GM21381 (cell line): Measurements from ENCODE around the gene TMC8.
"Not testable (repeated sequence)": the region's sequence is repeated elsewhere in the genome, so short reads cannot be mapped to it uniquely, and the experiment has no call there.

Experiments
- ATAC-seq: cut with Tn5 transposase; IDR thresholded peaks from one replicate; pipeline ENCODE4 v1.9.1; 2021; ENCODE audit warnings: mild to moderate bottlenecking, moderate library complexity; ENCODE audit not compliant: unreplicated experiment

Gene TMC8

DNA sequence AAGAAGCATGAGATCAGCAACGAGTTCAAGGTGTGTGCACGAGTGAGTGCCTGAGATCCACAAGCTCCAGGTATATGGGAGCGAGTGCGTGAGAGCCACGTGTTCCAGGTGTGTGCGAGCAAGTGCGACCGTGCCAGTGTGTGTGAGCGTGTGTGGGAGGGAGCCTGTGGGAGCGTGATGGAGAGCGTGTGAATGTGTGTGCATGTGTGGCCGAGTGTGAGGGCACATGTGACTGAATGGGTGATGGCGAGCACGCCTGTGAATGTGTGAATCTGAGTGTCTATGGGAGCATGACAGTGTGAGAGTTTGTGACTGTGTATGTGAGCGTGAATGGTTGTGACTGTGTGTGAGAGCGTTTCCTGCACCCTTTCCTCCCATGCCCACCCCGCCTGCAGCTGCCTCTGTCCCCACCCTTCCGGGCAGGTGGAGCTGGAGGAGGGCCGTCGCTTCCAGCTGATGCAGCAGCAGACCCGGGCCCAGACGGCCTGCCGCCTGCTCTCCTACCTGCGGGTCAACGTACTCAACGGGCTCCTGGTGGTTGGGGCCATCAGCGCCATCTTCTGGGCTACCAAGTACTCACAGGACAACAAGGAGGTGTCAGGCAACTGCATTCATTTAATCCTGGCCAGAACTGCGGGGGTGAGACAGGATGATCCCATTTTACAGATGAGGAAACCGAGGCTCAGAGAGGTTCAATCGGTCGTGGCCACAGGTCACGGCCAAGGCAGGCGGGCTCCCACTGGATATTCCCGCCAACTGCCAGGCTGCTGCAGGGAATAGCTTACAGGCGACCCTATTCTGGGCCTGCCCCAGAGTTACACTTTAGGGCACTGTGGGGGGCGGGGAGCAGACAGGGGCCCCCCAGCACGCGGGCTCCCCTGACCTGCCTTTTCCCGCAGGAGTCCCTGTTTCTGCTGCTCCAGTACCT is 3.7 kb downstream of the TMC8 start:
- no peak for ATAC-seq

DNA sequence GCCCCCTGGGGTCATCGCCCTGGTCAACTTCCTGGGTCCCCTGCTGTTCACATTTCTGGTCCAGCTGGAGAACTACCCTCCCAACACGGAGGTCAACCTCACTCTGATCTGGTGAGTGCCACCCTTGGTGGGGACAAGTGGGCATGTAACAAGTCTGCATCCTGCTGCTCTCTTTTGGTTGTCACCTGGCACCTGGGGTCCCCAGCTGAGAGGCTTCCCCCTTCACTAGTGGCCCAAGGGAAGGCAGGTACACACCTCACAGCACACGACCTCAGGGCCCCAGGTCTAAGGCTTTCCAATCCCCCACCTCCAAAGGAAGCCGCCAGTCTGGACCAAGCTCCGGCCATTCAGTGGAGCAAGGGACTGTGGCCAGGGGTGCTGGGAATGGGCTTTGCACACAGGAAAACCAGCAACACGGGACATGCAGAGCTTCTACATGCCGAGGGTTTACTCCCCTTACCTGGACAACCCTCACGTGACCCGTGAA is 4.4 kb downstream of the TMC8 start:
- ATAC-seq, result no peak

GRCh38 chr17:78135858-78136500 is 5.4 kb downstream of the TMC8 start:
- no peak for ATAC-seq

DNA sequence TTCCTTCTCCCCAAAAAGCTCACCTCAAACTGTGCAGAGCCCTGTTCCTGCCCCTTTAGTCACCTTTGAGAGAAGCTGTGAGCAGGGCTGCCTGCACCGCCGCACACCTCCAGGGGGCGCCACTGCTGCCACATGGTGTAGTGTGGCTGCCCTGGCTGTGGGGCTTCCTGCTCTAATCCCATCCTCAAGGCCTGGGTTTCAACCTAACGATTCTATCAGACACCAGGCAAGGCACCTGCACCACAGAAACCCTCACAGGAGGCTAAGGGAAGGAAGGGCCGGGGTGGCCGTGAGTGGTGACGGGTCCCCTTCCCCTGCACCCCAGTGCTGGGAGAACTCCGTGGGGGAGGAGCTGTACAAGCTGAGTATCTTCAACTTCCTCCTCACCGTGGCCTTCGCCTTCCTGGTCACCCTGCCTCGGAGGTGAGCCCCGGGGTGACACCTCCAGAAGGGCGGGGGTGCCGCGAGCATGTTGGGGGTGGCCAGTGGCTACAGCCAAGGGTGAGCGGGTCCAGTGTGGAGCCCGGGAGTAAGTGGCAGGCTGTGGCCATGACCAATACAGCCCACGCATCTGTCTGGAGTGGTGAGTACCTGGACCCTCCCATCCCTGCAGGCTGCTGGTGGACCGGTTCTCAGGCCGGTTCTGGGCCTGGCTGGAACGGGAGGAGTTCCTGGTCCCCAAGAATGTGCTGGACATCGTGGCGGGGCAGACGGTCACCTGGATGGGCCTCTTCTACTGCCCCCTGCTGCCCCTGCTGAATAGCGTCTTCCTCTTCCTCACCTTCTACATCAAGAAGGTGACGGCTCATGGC is 7.0 kb downstream of the TMC8 start:
- no peak for ATAC-seq

DNA sequence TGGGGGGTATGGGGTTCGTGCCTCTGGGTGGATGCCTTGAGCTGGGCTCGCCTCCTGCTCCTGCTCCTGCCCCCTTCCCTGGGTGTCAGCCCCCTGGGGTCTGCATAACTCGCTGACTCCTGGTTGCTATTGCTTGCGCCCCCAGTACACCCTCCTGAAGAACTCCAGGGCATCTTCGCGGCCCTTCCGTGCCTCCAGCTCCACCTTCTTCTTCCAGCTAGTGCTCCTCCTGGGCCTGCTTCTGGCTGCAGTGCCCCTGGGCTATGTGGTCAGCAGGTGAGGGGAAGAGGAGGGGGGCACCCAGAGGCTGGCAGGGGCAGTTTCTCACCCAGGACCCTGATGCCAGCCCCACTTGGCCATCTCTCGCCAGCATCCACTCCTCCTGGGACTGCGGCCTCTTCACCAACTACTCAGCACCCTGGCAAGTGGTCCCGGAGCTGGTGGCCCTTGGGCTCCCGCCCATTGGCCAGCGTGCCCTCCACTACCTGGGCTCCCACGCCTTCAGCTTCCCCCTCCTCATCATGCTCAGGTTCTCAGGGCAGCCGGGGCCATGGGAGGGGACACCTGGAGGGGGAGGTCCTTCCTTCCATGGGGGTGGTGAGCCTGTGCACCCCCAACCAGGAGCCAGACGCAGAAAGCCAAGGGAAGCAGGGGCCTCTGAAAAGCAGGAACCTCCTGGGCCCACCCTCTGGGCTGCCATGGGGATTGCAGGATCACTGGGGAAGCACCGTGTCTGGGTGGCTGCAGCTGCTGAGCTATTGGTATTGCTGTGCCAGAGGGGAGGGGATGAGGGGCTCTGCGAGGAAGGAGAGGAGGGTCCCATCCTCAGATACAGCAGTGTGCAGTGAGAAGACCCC is 7.9 kb downstream of the TMC8 start:
- ATAC-seq, result no peak

DNA sequence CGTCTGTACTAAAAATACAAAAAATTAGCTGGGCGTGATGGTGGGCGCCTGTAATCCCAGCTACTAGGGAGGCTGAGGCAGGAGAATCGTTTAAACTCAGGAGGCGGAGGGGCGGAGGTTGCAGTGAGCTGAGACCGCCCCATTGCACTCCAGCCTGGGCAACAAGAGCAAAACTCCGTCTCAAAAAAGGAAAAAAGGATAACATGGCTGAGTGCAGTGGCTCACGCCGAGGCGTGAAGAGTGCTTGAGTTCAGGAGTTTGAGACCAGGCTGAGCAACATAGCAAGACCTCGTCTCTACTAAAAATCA is 9.2 kb downstream of the TMC8 start:
- not testable (repeated sequence) for ATAC-seq

DNA sequence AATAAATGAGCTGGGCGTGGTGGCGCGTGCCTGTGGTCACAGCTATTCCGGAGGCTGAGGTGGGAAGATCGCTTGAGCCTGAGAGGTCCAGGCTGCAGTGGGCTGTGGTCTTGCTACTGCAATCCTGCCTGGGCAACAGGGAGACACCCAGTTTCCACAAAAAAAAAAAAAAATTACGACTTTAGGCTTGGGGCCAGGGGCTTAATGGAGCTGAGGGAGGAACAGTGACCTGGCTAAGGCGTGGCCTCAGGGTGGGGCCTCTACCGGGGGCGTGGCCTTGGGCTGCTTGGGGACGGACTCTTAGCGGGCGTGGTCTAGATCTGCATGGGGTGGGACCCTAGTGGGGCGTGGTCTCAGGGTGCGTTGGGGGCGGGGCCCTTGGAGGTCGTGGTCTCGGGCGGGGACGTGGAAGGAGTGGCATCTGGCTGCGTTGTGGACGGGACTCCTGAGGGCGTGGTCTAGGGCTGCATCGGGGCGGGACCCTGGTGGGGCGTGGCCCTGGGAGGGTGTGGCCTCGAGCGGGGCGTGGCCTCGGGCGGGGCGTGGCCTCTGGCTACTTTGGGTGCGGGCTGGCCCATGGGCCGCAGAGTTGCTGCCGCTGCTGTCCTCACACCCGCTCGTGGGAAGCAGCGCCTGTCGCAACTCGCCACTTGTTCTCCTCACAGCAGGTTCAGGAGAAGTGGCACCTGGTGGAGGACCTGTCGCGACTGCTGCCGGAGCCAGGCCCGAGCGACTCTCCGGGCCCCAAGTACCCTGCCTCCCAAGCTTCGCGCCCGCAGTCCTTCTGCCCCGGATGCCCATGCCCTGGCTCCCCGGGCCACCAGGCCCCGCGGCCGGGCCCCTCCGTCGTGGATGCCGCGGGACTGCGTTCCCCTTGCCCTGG is 9.8 kb downstream of the TMC8 start:
- ATAC-seq, result peak; percentile 75

DNA sequence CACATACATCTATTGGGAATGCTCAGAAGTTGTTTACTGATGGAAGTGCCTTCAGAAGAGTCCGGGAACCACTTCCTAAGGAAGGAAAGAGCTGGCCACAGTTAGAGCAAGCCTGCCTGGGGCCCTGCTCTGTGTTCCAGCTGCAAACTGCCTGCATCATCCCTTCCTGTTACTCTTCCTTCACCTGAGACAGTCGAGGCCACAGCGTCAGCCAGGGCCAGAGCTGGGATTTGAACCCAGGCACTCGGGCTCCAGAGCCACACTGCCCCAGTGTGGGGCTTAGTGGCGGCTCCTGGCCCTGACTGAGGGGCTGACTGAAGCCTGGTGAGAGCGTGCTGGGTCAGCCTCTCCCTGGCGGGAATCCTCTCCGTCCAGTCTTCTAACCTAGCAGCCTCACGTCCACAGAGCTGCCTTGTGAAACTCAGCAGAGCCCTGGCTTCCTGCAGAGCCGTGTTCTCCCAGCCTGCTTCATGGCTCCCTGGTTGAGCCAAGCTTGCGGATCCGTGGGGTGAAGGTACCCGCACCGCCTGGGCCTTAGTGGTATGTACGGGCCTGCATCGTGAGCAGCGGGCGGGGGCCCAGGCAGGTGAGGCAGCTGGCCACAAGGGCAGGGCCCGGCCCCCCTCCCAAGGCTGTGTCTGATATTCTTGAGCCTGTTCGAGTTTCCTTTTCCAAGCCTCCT is 11.0 kb downstream of the TMC8 start:
- ATAC-seq, result no peak

DNA sequence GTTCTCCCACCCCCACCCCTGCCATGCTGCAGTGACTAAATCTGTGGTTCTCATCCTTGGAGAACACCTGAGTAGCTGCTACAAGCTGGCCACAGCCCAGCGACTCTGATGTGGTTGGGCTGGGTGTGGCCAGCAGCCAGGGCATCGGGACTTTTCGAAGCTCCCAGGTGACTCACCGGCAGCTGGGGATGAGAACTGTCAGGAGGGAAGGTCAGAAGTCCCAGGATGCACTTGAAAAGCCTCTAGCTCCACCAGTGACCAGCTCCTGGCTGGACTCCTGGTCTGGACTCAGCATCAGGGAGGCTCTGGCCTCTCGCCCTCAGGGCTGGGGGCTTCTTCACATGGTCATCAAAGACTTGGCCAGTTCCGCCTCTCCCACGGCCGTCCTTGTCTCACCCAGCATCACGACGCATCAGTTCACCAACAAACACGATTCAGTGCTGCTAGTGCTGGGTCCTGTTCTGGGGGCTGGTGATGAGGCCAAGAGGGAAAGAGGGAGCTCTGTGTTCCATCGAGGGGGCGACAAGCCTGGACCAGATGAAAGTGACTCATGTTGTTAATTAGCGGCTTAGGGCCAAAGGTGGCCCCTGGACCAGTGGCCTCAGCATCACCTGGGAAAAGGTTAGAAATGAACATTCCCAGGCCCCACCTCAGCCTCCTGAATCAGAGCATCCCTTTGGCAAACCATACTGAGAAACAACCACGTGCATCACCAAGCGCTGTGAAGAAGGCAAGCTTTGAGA is 11.7 kb downstream of the TMC8 start:
- ATAC-seq, result no peak

- no peak for ATAC-seq
These were observed 12.9 kb downstream of the TMC8 start for GRCh38 chr17:78143214-78144146.

DNA sequence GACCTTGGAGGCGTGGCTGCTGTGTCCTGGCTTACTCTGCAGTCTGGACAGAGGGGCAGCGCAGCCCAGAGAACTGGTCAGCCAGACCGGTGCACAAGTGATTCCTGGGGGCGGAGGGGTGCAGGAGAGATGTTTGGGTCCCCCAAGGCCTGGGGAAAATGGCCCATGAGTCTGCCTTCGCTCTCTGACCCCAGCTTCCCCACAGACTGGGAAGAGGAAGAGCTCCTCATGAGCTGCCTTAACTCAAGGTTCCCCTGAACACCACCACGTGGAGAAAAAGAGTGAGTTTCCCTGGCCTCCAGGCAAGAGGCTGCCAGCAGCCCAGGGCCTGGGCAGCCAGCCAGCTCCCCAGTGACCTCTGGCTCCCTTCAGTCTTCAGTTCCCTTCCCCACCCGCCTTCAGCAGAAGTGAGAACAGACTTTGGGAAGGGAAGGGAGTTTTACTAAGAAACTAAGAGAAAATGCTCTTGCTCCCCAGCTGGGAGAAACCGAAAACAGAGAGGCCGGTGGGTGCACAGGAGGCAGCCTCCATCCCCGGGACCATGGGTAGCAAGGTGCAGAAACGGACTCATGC is 13.7 kb downstream of the TMC8 start:
- ATAC-seq, result no peak

- no peak for ATAC-seq
These were observed 14.4 kb downstream of the TMC8 start for GRCh38 chr17:78144736-78145641.

GRCh38 chr17:78146471-78146869 is 15.9 kb downstream of the TMC8 start:
- ATAC-seq, result no peak

GRCh38 chr17:78146881-78147280 is 16.3 kb downstream of the TMC8 start:
- no peak for ATAC-seq

DNA sequence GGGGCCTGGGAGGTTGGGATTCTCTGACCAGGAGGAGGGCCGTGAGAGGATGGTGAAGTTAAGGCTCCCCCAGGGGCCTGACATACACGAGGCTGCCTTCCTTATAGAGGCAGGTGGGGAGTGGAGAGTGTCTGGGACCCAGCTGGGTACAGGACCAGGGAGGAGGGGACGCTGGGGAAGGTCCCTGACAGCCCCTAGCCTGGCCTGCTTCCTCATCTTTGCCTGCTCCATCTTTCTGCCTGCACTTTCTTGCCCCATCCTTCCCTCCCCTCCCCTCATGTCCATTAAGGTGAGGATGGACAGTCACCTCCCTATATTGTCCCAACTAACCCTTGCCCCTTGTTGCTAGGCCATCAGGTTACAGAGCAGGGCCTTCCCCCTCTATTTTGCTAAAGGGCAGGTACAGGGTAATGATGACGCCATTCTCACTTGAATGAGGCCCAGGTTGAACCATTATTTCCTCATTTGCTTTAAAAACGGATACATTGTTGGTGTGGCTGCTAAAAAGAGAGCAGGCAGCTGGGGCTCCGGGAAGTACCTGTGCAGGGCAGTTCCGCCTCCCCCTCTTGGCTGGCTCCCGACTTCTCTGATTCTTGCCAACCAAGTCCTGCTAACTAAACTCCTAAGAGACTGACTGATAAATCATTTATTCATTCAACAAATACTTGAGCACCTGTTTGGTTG is 16.9 kb downstream of the TMC8 start:
- no peak for ATAC-seq
